Measurements from ENCODE around the gene ATOH1.

Gene ATOH1

DNA sequence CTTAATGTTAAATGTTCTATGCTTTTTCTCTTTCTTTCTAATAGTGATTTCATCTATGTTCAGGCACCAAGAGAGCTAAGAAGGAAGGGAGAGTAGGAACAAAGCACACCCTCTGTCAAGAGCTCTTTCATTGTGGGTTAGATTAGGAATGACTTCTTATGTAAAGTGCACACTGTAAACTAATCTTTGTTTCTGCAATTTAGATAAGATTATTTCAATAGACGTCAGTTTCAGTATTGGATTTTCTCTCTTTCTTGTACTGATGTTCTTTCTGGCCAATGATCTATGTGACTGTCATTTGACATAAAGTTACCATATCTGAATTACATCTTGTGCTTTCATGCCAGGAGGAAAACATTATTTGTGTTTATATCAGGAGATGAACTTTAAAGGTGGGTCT, 48.2 kb downstream of the ATOH1 start:
- TF ChIP-seq TAF1 (IDR thresholded peaks at IDR 0.05; ENCODE audit: borderline replicate concordance, insufficient read depth, low read length) (no peak), FOXP2 (optimal IDR thresholded peaks at IDR 0.05; ENCODE audit: borderline replicate concordance, extremely low read depth, extremely low read length, insufficient read depth) (no peak), POLR2AphosphoS5 (IDR thresholded peaks at IDR 0.05; ENCODE audit: low read depth, low read length) (no peak), SIN3A (IDR thresholded peaks at IDR 0.05; ENCODE audit: borderline replicate concordance, insufficient read depth, low read length) (no peak)

GRCh38 chr4:93878566-93878965, 50.0 kb downstream of the ATOH1 start:
- TF ChIP-seq FOXP2 (optimal IDR thresholded peaks at IDR 0.05; ENCODE audit: borderline replicate concordance, extremely low read depth, extremely low read length, insufficient read depth) (no peak), POLR2AphosphoS5 (IDR thresholded peaks at IDR 0.05; ENCODE audit: low read depth, low read length) (no peak), REST (IDR thresholded peaks at IDR 0.05; ENCODE audit: insufficient read depth in 1 of 2, low read depth in 2 of 2, low read length in 2 of 2) (no peak), SIN3A (IDR thresholded peaks at IDR 0.05; ENCODE audit: borderline replicate concordance, insufficient read depth, low read length) (no peak), TAF1 (IDR thresholded peaks at IDR 0.05; ENCODE audit: borderline replicate concordance, insufficient read depth, low read length) (no peak)

DNA sequence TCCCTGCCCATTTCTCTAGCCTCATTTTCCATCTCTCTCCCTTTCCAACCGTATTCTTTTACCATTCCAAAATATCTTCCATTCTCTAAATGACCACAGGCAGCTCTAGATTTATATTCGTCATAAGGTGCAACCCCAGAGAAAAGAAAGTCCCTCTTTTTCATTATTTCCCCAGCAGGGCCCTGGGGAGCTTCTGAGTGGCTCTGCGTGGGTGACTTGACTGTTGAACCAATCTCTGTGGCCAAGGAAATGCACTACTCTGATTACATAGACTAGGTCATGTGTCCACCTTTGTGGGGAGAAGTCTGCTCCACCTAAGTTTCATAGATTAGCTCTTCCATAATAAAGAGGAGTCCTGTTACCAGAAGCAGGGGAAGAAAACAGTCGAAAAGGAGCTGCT, 51.4 kb downstream of the ATOH1 start:
- TF ChIP-seq TAF1 (IDR thresholded peaks at IDR 0.05; ENCODE audit: borderline replicate concordance, insufficient read depth, low read length) (no peak), SIN3A (IDR thresholded peaks at IDR 0.05; ENCODE audit: borderline replicate concordance, insufficient read depth, low read length) (no peak), POLR2AphosphoS5 (IDR thresholded peaks at IDR 0.05; ENCODE audit: low read depth, low read length) (no peak)
